Endothelial cell of umbilical vein (primary cell): ENCODE results near the gene OR10A3. TPM values are rescaled to one million over a fixed set of nuclear protein-coding genes. Genes with fewer than 3 reads are reported as not detected.

Experiments used
- BruUV-seq: library from RNA; stranded (reverse); fragments of 400-500 nt; replicated peaks from 2 replicates; lab custom pipeline; 2021; lab: Mats Ljungman, UMichigan
- CTCF ChIA-PET: fragments of 300-600, 350-600 bp; sonication (Branson Sonifier 250); formaldehyde crosslinking; loops from one replicate; lab custom pipeline; 2021; ENCODE audit warnings: antibody characterized with exemption, inconsistent platforms; lab: Charles Lee
- POLR2A ChIA-PET: fragments of 300-600, 350-600 bp; sonication (Branson Sonifier 250); formaldehyde crosslinking; loops from one replicate; lab custom pipeline; 2021; ENCODE audit warnings: antibody characterized with exemption, inconsistent platforms; lab: Charles Lee
- DNase-seq: peaks from one replicate; pipeline ENCODE4 v3.0.0-alpha.2; 2011; ENCODE audit warnings: low read depth, low spot score
- FAIRE-seq: peaks from 2 replicates; lab custom pipeline; 2011; peaks lifted over from hg19 to GRCh38; lab: Jason Lieb, UNC
- H2AFZ ChIP-seq: 2 replicates; pipeline ENCODE4 v1.6.0; 2012; ENCODE audit warnings: low read depth, low read length, control low read depth, inconsistent platforms
- H3K27ac ChIP-seq: 2 replicates; pipeline ENCODE4 v1.5.1; 2011; ENCODE audit warnings: low read depth, mild to moderate bottlenecking, control low read depth, low read length, moderate library complexity; ENCODE audit not compliant: insufficient read depth
- H3K27me3 ChIP-seq, 2 experiments: 2 replicates each; pipeline versions ENCODE4 v1.6.0 to v1.6.1; 2011; ENCODE audit warnings: low read length in 2 of 2, mixed read lengths in 1 of 2; ENCODE audit not compliant: control insufficient read depth in 2 of 2, insufficient read depth in 2 of 2
- H3K36me3 ChIP-seq, 2 experiments: 2 replicates in 1 of 2; 3 replicates in 1 of 2; pipeline ENCODE4 v1.5.1; 2011; ENCODE audit warnings: low read length in 2 of 2, mild to moderate bottlenecking in 1 of 2, moderate library complexity in 1 of 2; ENCODE audit not compliant: control insufficient read depth in 2 of 2, insufficient read depth in 2 of 2; ENCODE audit errors: extremely low read depth in 1 of 2
- H3K4me1 ChIP-seq: 3 replicates; pipeline ENCODE4 v1.5.1; 2011; ENCODE audit warnings: mild to moderate bottlenecking, low read length; ENCODE audit not compliant: control insufficient read depth, insufficient read depth; ENCODE audit errors: extremely low read depth
- H3K4me2 ChIP-seq: 2 replicates; pipeline ENCODE4 v1.6.1; 2011; ENCODE audit warnings: low read length, control low read depth, mixed read lengths; ENCODE audit not compliant: insufficient read depth
- H3K4me3 ChIP-seq, 3 experiments: fragments of 200-600 bp in 1 of 3; sonication (generic), shearing (Covaris generic) in 1 of 3; replicated peaks in 1 of 3; 2 replicates each; pipeline ENCODE4 v1.5.1; 2011 to 2016; ENCODE audit warnings: control low read depth in 3 of 3, low read length in 3 of 3, mild to moderate bottlenecking in 2 of 3, inconsistent platforms in 1 of 3, low read depth in 1 of 3, moderate library complexity in 1 of 3; ENCODE audit not compliant: insufficient read depth in 1 of 3
- H3K79me2 ChIP-seq: 2 replicates; pipeline ENCODE4 v1.6.0; 2012; ENCODE audit warnings: low read length, inconsistent platforms; ENCODE audit not compliant: control insufficient read depth, insufficient read depth
- H3K9ac ChIP-seq: replicated peaks from 2 replicates; pipeline ENCODE3; 2011; ENCODE audit warnings: low read length, control low read depth; ENCODE audit not compliant: insufficient read depth; ENCODE audit errors: extremely low read depth
- H3K9me1 ChIP-seq: replicated peaks from 3 replicates; pipeline ENCODE4 v1.6.0; 2011; ENCODE audit warnings: mild to moderate bottlenecking, low read length; ENCODE audit not compliant: control insufficient read depth, insufficient read depth; ENCODE audit errors: extremely low read depth
- H3K9me3 ChIP-seq: replicated peaks from 2 replicates; pipeline ENCODE4 v1.5.1; 2012; ENCODE audit warnings: low read length, inconsistent platforms; ENCODE audit not compliant: control insufficient read depth, insufficient read depth
- H4K20me1 ChIP-seq: replicated peaks from 2 replicates; pipeline ENCODE3; 2011; ENCODE audit warnings: mild to moderate bottlenecking, low read length; ENCODE audit not compliant: control insufficient read depth, insufficient read depth; ENCODE audit errors: extremely low read depth
- FOS ChIP-seq: IDR thresholded peaks from 2 replicates; pipeline ENCODE4 v1.6.1; 2011; ENCODE audit warnings: mild to moderate bottlenecking, low read length, moderate library complexity, borderline replicate concordance; ENCODE audit not compliant: insufficient read depth
- GATA2 ChIP-seq: IDR thresholded peaks from 2 replicates; pipeline ENCODE4 v1.7.0; 2011; ENCODE audit warnings: low read depth, mild to moderate bottlenecking, moderate library complexity, mixed read lengths, low read length; ENCODE audit not compliant: insufficient read length, insufficient read depth
- JUN ChIP-seq: IDR thresholded peaks from 2 replicates; pipeline ENCODE4 v1.6.1; 2011; ENCODE audit warnings: borderline replicate concordance, low read depth; ENCODE audit not compliant: insufficient read length, insufficient read depth
- MYC ChIP-seq: IDR thresholded peaks from one replicate; pipeline ENCODE4 v1.6.1; 2011; ENCODE audit warnings: mild to moderate bottlenecking, low read depth, low read length
- POLR2A ChIP-seq: IDR thresholded peaks from 2 replicates; pipeline ENCODE4 v1.6.1; 2012; ENCODE audit warnings: low read depth, mild to moderate bottlenecking, control low read depth, low read length
- dilution Hi-C: fragments of 300-500 bp; cut with MboI; formaldehyde crosslinking; loops from one replicate; pipeline ENCODE4 v1.15.0; 2019; ENCODE audit warnings: low sequenced_read_pairs; ENCODE audit not compliant: extremely low pct_ligation_motif_present
- intact Hi-C: fragments of 100-400 bp; cut with micrococcal nuclease; formaldehyde crosslinking; loops from one replicate; pipeline ENCODE4 v1.10.0; 2022
- polyA plus RNA-seq, 4 experiments: library from polyadenylated mRNA; depleted of rRNA in 3 of 4; stranded (reverse) in 3 of 4; unstranded in 1 of 4; fragments of >200 nt; gene quantifications; 2 replicates each; pipeline versions ENCODE4 v1.2.1 to v1.2.3, GENCODE V29; 2011 to 2012; ENCODE audit warnings: missing spikeins in 1 of 4
- total RNA-seq: library from RNA; stranded (reverse); gene quantifications from 2 replicates; pipeline ENCODE4 v1.2.3, GENCODE V29; 2021
- TF ChIP-seq, protein P1 (sequence below): IDR thresholded peaks from 2 replicates; pipeline ENCODE4 v1.6.1; 2011; ENCODE audit not compliant: insufficient read depth, insufficient read length
- TF ChIP-seq, protein P2 (sequence below), 2 donors: IDR thresholded peaks; 1 replicate in 1 of 2; 2 replicates in 1 of 2; pipeline ENCODE4 v1.5.1; 2011; ENCODE audit warnings: low read length in 2 of 2, mild to moderate bottlenecking in 2 of 2, moderate library complexity in 2 of 2, control low read depth in 1 of 2, inconsistent platforms in 1 of 2, low read depth in 1 of 2; ENCODE audit not compliant: insufficient read depth in 1 of 2; ENCODE audit errors: extremely low read depth in 1 of 2

OR10A3 gene
- total and polyA plus RNA-seq, 2 donors (not counting 3 experiments of a cell fraction or from before 2014, with no cell fraction given): not detected

- dilution Hi-C loops: no loop called here
- Histone ChIP-seq H3K36me3 (no peaks in the 10 kb centered on the region), H2AFZ (no peak overlapping the region), H3K79me2 (no peaks in the 10 kb centered on the region), H3K4me2 (no peak overlapping the region), H3K27me3 (peaks cover 2 to 8% of the 10 kb centered on the region in 2 experiments), H3K9me1 (no peaks in the 10 kb centered on the region), H3K9me3 (no peaks in the 10 kb centered on the region), H3K9ac (no peak overlapping the region), H3K4me1 (no peaks in the 10 kb centered on the region), H3K4me3 (no peak overlapping the region), H3K27ac (no peak overlapping the region), H4K20me1 (no peaks in the 10 kb centered on the region)
- ChIA-PET POLR2A (no interaction called here), CTCF (interaction anchor here (0.6 to 7.9 kb wide), 18 partner anchors 9 to 213 kb away, joined by 3 to 109 read pairs (median 4); partner anchors contain the start of gene EIF3F)
- DNase-seq: peak; percentile 38
- TF ChIP-seq MYC (no peak), POLR2A (no peak), GATA2 (no peak), FOS (no peak), JUN (no peak)
- TF ChIP-seq, protein P1, sequence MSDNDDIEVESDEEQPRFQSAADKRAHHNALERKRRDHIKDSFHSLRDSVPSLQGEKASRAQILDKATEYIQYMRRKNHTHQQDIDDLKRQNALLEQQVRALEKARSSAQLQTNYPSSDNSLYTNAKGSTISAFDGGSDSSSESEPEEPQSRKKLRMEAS: no peak
- TF ChIP-seq, protein P2, sequence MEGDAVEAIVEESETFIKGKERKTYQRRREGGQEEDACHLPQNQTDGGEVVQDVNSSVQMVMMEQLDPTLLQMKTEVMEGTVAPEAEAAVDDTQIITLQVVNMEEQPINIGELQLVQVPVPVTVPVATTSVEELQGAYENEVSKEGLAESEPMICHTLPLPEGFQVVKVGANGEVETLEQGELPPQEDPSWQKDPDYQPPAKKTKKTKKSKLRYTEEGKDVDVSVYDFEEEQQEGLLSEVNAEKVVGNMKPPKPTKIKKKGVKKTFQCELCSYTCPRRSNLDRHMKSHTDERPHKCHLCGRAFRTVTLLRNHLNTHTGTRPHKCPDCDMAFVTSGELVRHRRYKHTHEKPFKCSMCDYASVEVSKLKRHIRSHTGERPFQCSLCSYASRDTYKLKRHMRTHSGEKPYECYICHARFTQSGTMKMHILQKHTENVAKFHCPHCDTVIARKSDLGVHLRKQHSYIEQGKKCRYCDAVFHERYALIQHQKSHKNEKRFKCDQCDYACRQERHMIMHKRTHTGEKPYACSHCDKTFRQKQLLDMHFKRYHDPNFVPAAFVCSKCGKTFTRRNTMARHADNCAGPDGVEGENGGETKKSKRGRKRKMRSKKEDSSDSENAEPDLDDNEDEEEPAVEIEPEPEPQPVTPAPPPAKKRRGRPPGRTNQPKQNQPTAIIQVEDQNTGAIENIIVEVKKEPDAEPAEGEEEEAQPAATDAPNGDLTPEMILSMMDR (IDR thresholded peaks at IDR 0.05; ENCODE audit: extremely low read depth in 1 of 2, insufficient read depth in 1 of 2, low read depth in 1 of 2, low read length in 2 of 2): peak in 1 of 2 donors; percentile 11
- intact Hi-C loops: loop anchor here (1.0 to 5.0 kb wide), 3 partner anchors 72 to 187 kb away; partner anchors contain the start of gene EIF3F
- no peak for FAIRE-seq
- no TSS peak for BruUV-seq
Observed at GRCh38 chr11:7904917-7905316, 36.6 kb downstream of the OR10A3 start.
